DMS 273 treated with DMSO at 0.1 percent for 48 hours (cell line): ENCODE data around the gene PRKG1.
"Not testable (repeated sequence)": the region's sequence is repeated elsewhere in the genome, so short reads cannot be mapped to it uniquely, and the experiment has no call there.

ENCODE experiments used
- DNase-seq: peaks from one replicate; lab custom pipeline; 2025; lab: John Stamatoyannopoulos, UW

PRKG1 gene

DNA sequence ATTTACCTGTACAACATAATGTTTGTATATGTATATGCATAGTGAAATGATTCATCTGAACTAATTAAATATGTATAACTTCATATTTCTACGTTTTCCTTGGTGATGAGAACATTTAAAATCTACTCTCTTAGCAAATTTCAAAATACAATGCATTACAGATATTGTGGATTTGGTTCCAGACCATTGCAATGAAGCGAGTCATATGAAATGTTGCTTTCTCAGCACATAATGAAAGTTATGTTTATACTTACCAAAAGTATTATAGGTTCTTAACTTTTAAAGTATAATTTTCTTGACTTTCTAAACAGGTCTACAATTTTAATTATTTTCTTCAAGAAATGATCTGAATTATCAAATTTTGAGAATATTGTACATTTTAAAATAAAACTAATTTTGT, 435.9 kb downstream of the PRKG1 start:
- DNase-seq, result no peak

DNA sequence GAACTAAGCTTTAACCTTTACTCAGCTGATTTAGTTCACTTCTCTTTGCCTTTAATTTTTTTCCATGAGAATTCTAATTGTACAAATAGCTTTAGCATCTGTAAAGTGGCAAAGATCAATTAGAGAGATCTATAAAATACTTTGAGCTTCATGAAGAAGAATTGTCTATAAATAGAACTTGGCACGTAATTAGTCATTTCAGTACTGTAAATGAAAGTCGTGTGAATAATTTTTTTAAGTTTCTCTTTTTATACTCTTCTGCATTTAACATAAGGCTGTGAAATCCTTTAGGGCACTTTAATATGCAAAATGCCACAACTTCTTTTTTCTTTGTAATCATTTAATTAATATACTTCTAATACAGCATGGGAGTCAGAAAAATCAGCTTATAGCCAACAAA, 447.3 kb downstream of the PRKG1 start:
- no peak for DNase-seq

DNA sequence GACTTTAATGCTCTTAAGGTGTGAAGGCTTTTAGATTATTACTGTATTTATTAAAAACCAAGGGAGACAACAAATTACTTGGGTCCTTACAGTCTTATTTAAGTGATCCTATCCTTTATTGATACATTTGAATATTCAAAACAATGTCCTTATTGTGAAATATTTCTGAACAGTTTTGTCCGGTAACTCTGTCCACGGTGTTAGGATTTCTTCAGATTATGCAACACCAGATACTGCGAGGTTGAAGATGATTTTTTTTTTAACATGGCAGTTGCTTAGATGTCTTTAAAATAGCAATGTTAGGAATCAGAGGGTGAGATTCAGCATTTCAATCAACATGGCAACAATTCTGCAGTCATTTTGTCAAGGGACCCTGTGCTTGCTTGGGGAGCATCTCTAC, 448.6 kb downstream of the PRKG1 start:
- no peak for DNase-seq

DNA sequence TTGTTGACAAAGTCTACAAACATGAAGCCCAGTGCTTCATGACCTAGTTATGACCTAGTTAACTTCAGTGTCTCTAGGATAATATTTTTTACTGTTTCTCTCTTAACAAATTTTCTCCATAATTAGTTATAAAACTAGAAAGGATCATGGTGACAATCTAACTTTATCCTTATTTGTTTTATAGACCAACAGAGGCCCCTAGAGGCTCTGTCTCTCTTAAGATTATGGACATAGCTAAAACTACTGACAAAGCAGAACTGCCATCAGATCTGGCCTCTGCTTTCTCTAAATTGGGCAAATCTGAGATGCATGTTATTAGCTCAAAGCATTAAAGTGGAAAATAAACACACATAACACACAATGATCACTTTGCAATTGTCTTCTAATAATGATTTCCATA, 449.2 kb downstream of the PRKG1 start:
- no peak for DNase-seq

DNA sequence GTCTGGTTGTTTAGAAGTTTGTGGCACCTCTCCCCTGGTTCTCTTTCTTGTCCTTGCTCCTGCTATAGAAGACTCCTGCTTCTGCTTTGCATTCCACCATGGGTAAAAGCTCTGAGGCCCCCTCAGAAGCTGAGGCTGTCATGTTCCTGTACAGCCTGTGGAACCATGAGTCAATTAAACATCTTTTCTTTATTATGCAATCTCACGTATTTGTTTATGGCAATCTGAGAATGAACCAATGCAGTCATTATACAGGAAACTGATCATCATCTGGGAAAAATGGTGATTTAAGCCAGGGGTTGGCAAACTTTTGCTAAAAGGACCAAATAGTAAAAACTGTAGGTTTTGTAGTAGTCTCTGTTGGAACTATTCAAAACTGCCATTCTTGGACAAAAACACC, 449.8 kb downstream of the PRKG1 start:
- no peak for DNase-seq

DNA sequence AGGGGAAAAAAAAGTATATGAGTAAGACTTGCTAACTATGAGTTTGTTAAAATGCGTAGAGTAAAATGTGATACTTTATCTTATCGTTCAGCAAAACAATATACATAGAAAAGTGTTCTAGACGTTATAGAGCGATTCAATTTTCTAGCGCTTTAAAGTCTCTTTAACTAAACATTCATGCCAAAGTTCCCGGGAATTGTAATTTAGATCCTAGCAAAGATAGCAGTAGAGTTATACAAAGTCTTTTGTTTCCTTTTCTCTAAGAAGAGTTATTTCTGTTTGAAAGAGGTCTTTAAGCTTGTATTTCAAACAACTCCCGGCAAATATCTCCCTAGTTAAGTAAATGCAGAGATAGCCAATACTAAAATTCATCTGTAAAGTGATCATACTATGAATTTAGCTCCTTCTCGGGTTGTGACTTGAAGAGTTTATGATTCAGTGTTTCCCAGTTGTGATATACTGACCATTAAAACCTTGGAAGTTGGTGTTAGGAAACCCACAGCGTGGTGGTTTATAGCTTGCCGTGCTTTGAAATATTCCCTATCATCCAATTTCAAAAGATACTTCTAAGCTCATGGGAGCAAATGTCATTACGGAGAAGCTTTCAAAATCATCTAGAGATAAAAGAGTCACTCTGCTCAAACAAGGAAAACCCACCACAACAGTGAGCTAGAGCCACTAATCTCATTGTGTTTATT, 453.4 kb downstream of the PRKG1 start:
- DNase-seq, result no peak

DNA sequence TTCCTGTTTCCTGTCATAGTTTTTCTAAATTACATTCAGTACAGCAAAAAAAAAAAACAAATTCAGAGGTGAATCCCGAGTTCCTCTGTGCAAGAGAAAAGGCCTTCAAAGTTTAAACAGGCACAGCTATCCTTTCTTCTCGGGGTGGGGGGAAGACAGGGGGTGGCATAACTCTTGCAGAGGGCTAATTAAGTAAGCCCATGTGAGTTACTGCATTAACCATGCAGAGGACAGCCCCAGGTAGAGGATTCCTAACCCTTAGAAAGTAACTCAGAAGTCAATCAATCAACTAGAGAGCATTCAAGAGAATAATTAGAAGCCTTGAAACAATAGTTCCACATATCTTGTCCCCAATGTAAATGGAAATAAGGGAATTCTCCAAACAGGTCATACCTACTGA, 454.2 kb downstream of the PRKG1 start:
- DNase-seq, result no peak

DNA sequence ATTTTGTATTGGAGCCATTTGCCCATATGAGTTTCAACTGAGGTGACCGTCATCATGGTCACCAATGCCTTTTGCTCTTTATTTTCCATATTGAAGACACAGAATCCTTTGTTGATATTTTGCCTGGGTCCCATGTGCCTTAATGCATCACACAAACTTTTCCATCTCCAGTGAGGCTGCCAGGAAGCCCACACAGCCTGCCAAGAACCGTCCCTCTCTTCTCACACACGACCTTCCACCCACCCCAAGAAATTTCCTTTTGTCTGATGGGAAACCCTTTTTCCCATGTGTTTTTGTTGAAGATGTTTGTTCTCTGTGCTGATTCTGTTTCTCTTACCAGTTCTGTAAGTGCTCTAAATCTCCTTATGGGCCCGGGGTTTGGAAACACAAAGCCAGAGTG, 456.3 kb downstream of the PRKG1 start:
- DNase-seq, result no peak

DNA sequence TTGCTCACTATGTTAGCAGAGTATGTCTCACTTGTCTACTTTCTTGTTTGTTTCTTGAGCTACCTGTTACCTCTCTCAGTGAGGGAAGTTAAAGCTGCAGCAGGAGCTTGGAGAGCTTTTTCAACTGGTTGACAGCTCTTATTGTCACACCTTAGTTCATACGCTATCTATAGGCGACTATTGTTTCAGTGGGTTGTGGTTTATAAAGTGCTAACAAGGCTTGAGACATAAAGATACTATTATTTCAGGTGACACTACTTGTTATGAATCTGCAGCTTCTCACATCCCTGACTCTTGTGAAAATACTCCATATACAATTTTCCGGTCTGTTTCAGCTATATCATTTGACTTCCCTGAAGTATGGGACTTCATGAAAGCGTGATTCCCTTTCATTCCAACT, 457.8 kb downstream of the PRKG1 start:
- no peak for DNase-seq

DNA sequence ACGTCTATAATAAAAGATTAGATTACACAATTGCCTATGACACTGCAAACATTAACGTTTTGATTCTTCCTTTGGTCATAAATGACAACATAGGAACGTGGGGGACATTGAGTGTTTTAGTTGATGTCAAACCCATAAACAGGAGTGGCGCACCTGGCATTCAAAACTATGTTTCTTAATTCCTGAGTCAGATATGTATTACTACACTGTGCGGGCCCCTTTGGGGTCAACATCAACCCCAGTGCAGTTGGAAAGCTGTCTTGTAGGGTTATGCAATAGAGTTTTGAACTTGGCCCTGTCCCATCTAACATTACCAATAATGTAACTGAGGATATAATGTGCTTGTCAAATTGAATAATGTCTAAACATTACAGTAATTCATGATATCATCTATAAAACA, 468.6 kb downstream of the PRKG1 start:
- DNase-seq, result no peak

DNA sequence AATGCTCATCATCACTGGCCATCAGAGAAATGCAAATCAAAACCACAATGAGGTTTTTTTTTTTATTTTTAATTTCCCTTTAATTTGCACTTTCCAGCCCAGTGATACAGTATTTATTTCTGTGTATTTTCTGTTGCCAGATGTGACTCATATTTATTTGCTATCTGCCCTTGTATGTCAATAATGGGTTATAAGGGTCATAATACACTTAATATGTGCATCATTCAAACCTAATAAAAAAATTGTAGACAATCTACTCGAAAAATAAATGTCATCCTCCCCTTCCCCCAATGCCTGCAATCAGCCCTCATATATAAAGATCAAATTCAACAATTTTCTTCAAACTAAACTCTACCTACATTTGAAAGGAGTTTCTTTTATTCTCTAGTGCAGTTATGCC, 470.6 kb downstream of the PRKG1 start:
- DNase-seq, result no peak

DNA sequence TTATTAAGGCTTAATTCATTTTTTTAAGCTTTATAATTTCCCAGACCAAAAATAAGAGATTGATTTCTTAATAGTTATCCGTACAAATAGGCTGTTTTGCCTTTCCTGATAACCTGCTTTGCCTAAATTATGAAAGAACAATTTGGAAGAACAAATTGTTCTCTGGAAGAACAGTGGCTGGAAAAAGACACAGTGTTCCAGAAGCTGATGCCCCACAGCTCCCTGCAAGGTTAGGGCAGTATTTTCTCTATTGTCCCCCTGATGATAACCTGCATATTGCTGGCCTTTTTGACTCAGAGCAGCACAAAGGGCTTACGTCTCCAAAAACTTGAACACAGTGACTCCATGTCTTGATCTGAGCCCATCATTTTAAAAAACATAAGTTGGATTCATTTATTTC, 473.7 kb downstream of the PRKG1 start:
- DNase-seq, result no peak

DNA sequence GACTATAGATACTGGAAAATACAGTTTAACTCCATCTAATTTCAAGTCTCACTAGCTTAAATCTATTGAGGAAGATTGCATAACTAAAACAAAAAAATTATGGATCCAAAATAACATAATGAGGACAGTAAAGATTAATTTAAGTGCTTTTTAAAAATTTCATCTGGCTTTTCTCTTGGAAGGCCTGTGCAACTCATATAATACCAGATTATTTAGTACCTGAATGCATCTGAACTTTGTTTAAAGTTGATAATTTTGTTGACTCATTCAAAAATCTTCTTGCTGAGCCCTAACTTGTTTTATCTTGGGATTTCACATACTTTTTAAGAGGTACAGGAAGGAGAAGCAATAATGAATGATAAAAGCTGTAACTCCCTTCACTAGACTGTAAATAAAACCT, 478.6 kb downstream of the PRKG1 start:
- no peak for DNase-seq

DNA sequence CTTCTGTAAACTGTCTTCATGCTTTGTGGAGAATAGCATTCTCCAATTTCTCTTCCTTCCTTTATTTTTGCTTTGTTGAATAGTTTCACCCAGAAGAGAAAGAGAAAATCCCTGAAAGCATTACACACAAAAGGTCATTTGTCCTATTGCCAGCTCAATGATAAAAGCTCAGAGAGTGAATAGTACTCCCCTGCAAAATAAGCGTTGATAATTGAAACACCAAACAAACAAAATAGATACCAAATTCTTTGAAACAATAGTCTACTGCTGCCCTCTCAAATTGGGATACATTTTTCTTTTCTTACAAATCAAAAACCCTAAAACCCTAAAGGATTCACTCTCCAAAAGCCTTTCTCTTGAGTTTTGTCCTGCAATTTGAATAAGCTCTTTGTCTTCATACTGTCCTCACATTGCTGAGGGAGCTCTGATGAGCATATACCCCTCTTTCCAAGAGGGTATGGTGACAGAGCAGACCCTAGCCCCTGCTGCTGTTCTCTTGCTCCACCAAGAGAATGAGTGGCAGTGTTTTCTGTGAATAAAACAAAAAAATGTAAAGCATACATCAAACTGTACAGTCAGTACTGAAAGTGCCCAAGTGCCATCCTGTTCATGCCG, 490.7 kb downstream of the PRKG1 start:
- no peak for DNase-seq

DNA sequence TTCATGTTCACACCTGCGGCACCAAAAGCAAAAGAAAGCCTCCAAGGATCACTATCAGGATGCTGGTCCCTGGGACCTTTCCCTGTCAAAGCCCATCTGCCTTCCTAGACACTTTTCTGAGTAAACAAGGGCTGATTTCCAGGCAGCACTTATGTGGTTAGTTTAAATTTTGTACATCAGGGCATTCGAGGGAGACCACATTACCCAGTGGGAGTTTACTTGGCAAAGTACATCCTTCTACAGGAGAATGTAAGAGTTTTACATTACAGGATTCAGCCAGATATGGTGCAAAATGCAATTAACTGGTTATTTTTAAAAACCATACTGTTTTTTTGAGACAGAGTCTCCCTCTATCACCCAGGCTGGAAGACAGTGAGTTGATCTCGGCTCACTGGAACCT, 493.0 kb downstream of the PRKG1 start:
- no peak for DNase-seq

DNA sequence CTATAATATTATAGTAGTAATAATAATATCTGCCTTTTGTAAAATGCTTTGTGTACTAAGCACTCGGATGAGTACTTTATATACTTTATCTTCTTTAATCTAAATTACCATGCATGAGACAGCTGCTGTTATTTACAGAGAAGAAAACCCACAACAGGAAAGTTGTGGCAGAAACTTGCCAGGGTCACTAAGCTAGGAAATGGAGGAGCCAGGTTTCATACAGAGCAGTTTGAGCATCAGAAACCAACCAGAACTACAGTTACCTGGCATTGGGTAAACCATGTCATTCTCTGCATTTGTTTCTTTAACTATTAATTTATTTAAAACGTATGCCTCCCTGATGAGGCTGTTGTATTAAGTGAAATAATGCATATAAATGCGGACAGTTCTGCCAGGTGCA, 495.2 kb downstream of the PRKG1 start:
- no peak for DNase-seq

DNA sequence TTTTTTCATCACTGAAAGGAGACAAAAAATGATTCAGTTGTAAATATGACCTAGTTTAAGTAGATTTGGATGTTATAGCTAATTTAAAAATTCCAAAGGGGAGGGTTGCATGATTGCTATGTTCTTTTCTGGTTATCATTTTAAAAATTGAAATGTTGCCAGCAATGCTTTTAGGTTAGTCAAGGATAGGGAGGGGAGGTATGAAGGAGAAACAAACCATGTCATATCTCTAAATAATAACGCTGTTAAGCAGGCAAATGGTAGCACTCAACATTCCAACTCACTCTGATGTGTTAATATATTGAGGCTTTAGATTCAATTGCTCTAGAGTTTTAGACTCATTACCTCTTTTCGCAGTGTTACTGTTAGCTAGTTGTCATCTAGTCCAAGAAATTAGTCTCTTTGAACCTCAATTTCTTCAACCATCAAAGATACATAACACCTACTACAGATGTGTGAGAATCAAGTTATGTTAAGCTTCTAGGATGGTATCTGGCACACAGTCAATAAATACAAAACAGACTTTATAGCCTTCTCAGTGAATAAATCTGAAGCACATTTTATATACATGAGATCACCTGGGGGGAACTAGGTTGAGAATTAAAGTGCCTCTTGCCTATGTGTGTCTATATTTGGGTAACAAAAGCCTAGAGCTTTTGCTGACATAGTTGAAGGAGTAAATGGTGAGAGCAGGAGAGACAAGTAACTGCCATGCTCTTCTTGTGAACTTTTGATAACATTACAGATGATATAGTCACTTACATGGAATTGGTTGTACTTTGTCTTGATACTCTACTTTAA, 500.2 kb downstream of the PRKG1 start:
- no peak for DNase-seq

DNA sequence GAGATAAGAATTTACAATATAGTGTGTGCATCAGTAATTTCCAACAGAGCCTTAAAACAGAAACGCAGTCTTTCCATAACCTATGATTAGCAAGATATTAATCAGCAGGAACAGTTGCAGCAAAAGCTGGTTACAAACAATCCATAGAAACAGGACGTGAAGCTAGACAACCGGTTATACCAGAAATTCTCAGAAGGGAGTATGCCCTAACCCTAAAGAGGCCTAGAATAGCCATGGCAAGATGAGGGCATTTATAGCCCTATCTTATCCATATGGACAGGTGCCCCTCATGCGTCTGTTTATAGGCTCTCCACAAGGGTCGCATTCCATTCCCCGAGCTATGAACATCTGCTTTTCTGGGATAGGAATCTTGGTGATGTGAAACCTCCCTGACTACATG, 506.9 kb downstream of the PRKG1 start:
- not testable (repeated sequence) for DNase-seq

DNA sequence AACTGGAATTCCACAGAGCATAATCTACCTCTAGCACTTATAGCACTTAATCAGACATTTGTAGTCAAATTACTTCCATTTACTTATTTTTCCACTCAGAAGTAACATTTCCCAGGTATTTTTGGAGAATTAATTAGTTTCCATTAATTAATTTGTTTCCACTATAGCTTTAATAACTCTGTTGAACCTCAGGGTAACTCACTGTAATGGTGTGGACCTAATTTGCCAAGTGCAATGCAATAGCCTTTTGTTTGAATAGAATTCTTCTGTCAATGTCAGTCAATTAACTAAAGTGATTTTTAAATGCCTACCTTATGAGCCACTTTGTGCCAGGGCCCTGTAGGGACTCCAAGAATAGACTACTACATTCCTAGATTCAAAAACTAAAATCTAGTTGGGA, 509.7 kb downstream of the PRKG1 start:
- DNase-seq, result no peak

DNA sequence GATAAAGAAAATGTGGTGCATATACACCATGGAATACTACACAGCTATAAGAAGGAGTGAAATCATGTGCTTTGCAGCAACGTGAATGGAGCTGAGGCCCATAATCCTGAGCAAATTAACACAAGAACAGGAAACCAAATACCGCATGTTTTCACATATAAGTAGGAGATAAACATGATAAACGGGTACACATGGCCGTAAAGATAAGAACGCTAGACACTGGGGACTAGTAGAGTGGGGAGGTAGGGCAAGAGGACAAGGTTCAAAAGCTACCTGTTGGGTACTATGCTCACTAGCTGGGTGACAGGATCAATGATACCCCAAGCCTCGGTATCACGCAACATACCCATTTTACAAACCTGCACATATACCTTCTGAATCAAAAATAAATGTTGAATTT, 511.5 kb downstream of the PRKG1 start:
- no peak for DNase-seq

DNA sequence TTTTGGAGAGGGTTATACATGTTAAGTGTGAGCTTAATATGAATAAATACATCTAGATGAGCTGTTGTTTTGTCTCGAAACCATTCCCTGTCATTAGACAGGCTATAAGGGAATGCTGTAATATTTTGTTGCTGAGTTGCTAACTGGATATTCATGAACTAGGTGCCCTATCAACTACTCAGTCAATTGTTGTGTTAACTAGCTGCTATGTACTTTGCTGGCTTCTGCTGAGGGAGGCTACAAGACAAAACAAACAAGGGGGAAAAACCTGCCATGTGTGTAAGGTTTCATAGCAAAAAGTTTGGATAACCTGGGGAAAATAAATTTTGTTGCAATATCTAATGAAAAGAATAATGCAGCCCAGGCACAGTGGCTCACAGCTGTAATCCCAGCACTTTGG, 514.7 kb downstream of the PRKG1 start:
- no peak for DNase-seq

DNA sequence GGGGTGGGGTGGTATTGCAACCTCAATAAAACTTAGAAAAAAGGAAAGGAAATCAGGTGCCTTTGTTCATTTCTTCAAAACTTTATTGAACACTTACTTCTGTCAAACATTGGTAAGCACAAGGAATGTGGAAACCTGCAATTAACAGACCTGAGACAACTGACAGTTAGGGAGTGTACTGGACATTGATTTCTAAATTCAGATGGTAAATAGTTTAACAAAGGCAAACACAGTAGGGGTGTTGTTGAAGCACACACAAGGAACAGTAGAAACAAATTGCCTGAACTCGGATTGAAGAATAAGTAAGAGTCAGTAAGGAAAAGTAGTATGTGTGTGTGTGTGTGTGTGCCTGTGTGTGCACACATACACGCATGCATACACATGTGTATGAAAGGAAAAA, 516.5 kb downstream of the PRKG1 start:
- no peak for DNase-seq

DNA sequence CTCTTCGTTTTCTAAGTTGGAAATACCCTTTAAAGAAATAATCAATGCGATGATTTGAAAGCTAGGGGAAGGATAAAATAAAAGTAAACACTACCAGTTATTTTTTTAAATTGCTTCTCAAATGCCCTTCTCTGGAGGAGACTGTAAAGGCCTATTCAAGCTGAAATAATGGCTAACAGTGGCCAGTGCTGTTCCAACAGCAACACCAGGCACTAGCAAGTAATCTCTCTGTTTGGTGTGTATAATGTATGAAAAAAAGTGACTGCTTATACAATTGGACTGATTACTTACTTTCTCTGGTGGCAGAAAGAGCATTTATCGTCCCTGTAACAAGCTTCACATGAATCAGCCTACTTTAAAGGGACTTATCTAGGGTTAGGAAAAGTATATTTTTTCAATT, 522.4 kb downstream of the PRKG1 start:
- DNase-seq, result no peak
